Measurements from ENCODE around the gene ZNF768.

The ZNF768 gene

GRCh38 chr16:30569281-30569680, 42.9 kb upstream of the ZNF768 start:
- peak overlapping the region; percentile 95 for H3K27ac ChIP-seq
- TF ChIP-seq CTCF (conservative IDR thresholded peaks at IDR 0.05; ENCODE audit: low read depth) = no peak
- ChIA-PET POLR2A (ENCODE audit: low non-redundant PET) (no interaction called here), CTCF (no interaction called here)
- DNase-seq (ENCODE audit: low spot score) = no peak

GRCh38 chr16:30567991-30568638, 41.7 kb upstream of the ZNF768 start:
- ChIA-PET POLR2A (ENCODE audit: low non-redundant PET) (interaction anchor here (0.5 to 0.7 kb wide), 5 partner anchors 18 to 431 kb away, joined by 3 to 5 read pairs (median 3); partner anchors contain the start of gene ZNF785), CTCF (no interaction called here)
- H3K27ac ChIP-seq = peak overlapping the region; percentile 95
- TF ChIP-seq CTCF (conservative IDR thresholded peaks at IDR 0.05; ENCODE audit: low read depth) = no peak
- peak; percentile 85 for DNase-seq (ENCODE audit: low spot score)

GRCh38 chr16:30567160-30567990, 41.0 kb upstream of the ZNF768 start:
- CTCF ChIA-PET = no interaction called here
- TF ChIP-seq CTCF (conservative IDR thresholded peaks at IDR 0.05; ENCODE audit: low read depth) = no peak
- DNase-seq (ENCODE audit: low spot score) = peak; percentile 25
- POLR2A ChIA-PET (ENCODE audit: low non-redundant PET) = interaction anchor here (0.6 kb wide), 2 partner anchors 122 to 431 kb away, joined by 3 read pairs; no protein-coding TSS in a partner anchor
- H3K27ac ChIP-seq = peak overlapping the region; percentile 95

GRCh38 chr16:30566531-30566930, 40.2 kb upstream of the ZNF768 start:
- ChIA-PET CTCF (no interaction called here), POLR2A (ENCODE audit: low non-redundant PET) (no interaction called here)
- no peak for DNase-seq (ENCODE audit: low spot score)
- peak overlapping the region; percentile 95 for H3K27ac ChIP-seq
- no peak for TF ChIP-seq CTCF (conservative IDR thresholded peaks at IDR 0.05; ENCODE audit: low read depth)

- DNase-seq (ENCODE audit: low spot score) = no peak
- ChIA-PET POLR2A (ENCODE audit: low non-redundant PET) (no interaction called here), CTCF (interaction anchor here (0.6 kb wide), 1 partner anchor 19 kb away, joined by 4 read pairs; no protein-coding TSS in a partner anchor)
- no peak for TF ChIP-seq CTCF (conservative IDR thresholded peaks at IDR 0.05; ENCODE audit: low read depth)
- peak overlapping the region; percentile 95 for H3K27ac ChIP-seq
Measured at GRCh38 chr16:30565984-30566383, 39.6 kb upstream of the ZNF768 start.

GRCh38 chr16:30565526-30565925, 39.2 kb upstream of the ZNF768 start:
- ChIA-PET CTCF (interaction anchor here (0.6 kb wide), 1 partner anchor 19 kb away, joined by 4 read pairs; no protein-coding TSS in a partner anchor), POLR2A (ENCODE audit: low non-redundant PET) (no interaction called here)
- peak overlapping the region; percentile 95 for H3K27ac ChIP-seq
- DNase-seq (ENCODE audit: low spot score) = no peak
- no peak for TF ChIP-seq CTCF (conservative IDR thresholded peaks at IDR 0.05; ENCODE audit: low read depth)

All from RWPE1 (cell line).